GM23338 (cell line): Measurements from ENCODE around the gene RNU1-2. TPM values are rescaled to one million over a fixed set of nuclear protein-coding genes. Genes with fewer than 3 reads are reported as not detected.

Experiments used
- ATAC-seq: fragments of 200-7000 bp; cut with Tn5 transposase; 3 replicates; pipeline ENCODE4 v1.9.1; 2020
- DNase-seq: peaks from one replicate; pipeline ENCODE4 v3.0.0-alpha.2; 2015; ENCODE audit warnings: low spot score
- H2AFZ ChIP-seq: fragments of 200-600 bp; sonication (generic); 2 replicates; pipeline ENCODE4 v1.8.0; 2016; ENCODE audit warnings: antibody characterized with exemption, mild to moderate bottlenecking, moderate library complexity
- H3F3A ChIP-seq: fragments of 200-600 bp; sonication (generic); replicated peaks from 2 replicates; pipeline ENCODE4 v1.8.0; 2017; ENCODE audit warnings: antibody characterized with exemption, mixed run types, low read depth
- H3K27ac ChIP-seq: fragments of 200-600 bp; sonication (generic); 2 replicates; pipeline ENCODE4 v1.6.1; 2016; ENCODE audit warnings: low read depth
- H3K27me3 ChIP-seq: fragments of 200-600 bp; sonication (generic); 2 replicates; pipeline ENCODE4 v1.8.0; 2016; ENCODE audit warnings: mild to moderate bottlenecking, mixed run types, moderate library complexity; ENCODE audit not compliant: insufficient read depth
- H3K36me3 ChIP-seq: fragments of 200-600 bp; sonication (generic); 2 replicates; pipeline ENCODE4 v1.8.0; 2016; ENCODE audit warnings: mild to moderate bottlenecking; ENCODE audit not compliant: insufficient read depth
- H3K4me1 ChIP-seq: fragments of 200-600 bp; sonication (generic); 2 replicates; pipeline ENCODE4 v1.8.0; 2016; ENCODE audit warnings: mild to moderate bottlenecking, moderate library complexity; ENCODE audit not compliant: insufficient read depth
- H3K4me2 ChIP-seq: fragments of 200-600 bp; sonication (generic); 2 replicates; pipeline ENCODE4 v1.7.1; 2017; ENCODE audit warnings: mixed run types
- H3K4me3 ChIP-seq: fragments of 200-600 bp; sonication (generic); 2 replicates; pipeline ENCODE4 v1.6.1; 2016; ENCODE audit warnings: mixed run types
- H3K79me2 ChIP-seq: fragments of 200-600 bp; sonication (generic); replicated peaks from 2 replicates; pipeline ENCODE4 v1.8.0; 2017; ENCODE audit warnings: mild to moderate bottlenecking; ENCODE audit not compliant: insufficient read depth
- H3K9me2 ChIP-seq: fragments of 200-600 bp; sonication (generic); 2 replicates; pipeline ENCODE4 v1.8.0; 2017; ENCODE audit not compliant: insufficient read depth
- H4K20me1 ChIP-seq: fragments of 200-600 bp; sonication (generic); replicated peaks from 2 replicates; pipeline ENCODE4 v1.8.0; 2017; ENCODE audit warnings: mild to moderate bottlenecking; ENCODE audit not compliant: insufficient read depth
- H3K27ac Mint-ChIP-seq: 2 replicates; pipeline ENCODE4 v1.8.0; 2020; ENCODE audit warnings: inconsistent platforms, mild to moderate bottlenecking, moderate library complexity, mixed read lengths
- H3K27me3 Mint-ChIP-seq: 3 replicates; pipeline ENCODE4 v1.8.0; 2022; ENCODE audit warnings: low read depth, mild to moderate bottlenecking, moderate library complexity, mixed read lengths, inconsistent platforms; ENCODE audit not compliant: insufficient read depth, poor library complexity
- H3K36me3 Mint-ChIP-seq: 3 replicates; pipeline ENCODE4 v1.8.0; 2021; ENCODE audit warnings: low read depth, mild to moderate bottlenecking, inconsistent platforms, moderate library complexity, mixed read lengths
- H3K4me1 Mint-ChIP-seq: 3 replicates; pipeline ENCODE4 v1.8.0; 2020; ENCODE audit warnings: mild to moderate bottlenecking, inconsistent platforms, mixed read lengths
- H3K4me3 Mint-ChIP-seq: 3 replicates; pipeline ENCODE4 v1.8.0; 2021; ENCODE audit warnings: moderate library complexity, mild to moderate bottlenecking, inconsistent platforms, mixed read lengths
- H3K9me3 Mint-ChIP-seq: 3 replicates; pipeline ENCODE4 v1.8.0; 2020; ENCODE audit warnings: moderate library complexity, mild to moderate bottlenecking, inconsistent platforms, mixed read lengths
- CREB1 ChIP-seq: fragments of 250-450 bp; sonication (Bioruptor Pico); IDR thresholded peaks from 2 replicates; pipeline ENCODE4 v1.5.0; 2020; ENCODE audit warnings: low read depth, mild to moderate bottlenecking, moderate library complexity
- CTCF ChIP-seq, 2 experiments: fragments of 200-600 bp in 1 of 2; sonication (generic) in 1 of 2; conservative IDR thresholded peaks; 2 replicates each; pipeline versions ENCODE4 v1.5.1 to v1.6.1; 2016 to 2017; ENCODE audit warnings: antibody characterized with exemption in 2 of 2, low read depth in 2 of 2, mild to moderate bottlenecking in 2 of 2, moderate library complexity in 1 of 2
- ETS1 ChIP-seq: IDR thresholded peaks from 2 replicates; pipeline ENCODE4 v1.6.1; 2016; ENCODE audit warnings: antibody characterized with exemption
- EZH2 ChIP-seq: fragments of 200-600 bp; sonication (generic); IDR thresholded peaks from one replicate; pipeline ENCODE4 v1.8.0; 2017; ENCODE audit warnings: antibody characterized with exemption, mild to moderate bottlenecking, low read depth; ENCODE audit not compliant: unreplicated experiment
- JUNB ChIP-seq: IDR thresholded peaks from one replicate; pipeline ENCODE4 v1.6.1; 2016; ENCODE audit warnings: antibody characterized with exemption; ENCODE audit not compliant: unreplicated experiment
- NANOG ChIP-seq: IDR thresholded peaks from 2 replicates; pipeline ENCODE4 v1.6.1; 2016; ENCODE audit warnings: antibody characterized with exemption, borderline replicate concordance
- POLR2AphosphoS5 ChIP-seq: IDR thresholded peaks from 2 replicates; pipeline ENCODE4 v1.6.1; 2016; ENCODE audit warnings: antibody characterized with exemption, low read depth
- STAT1 ChIP-seq: IDR thresholded peaks from one replicate; pipeline ENCODE4 v1.6.1; 2016; ENCODE audit warnings: antibody characterized with exemption; ENCODE audit not compliant: unreplicated experiment
- ZNF114 ChIP-seq: fragments of 250-450 bp; sonication (Bioruptor Pico); IDR thresholded peaks from 2 replicates; pipeline ENCODE4 v1.5.0; 2020; ENCODE audit warnings: mild to moderate bottlenecking, moderate library complexity
- ZNF462 ChIP-seq: fragments of 250-450 bp; sonication (Bioruptor Pico); IDR thresholded peaks from 2 replicates; pipeline ENCODE4 v1.5.0; 2020; ENCODE audit warnings: mild to moderate bottlenecking, moderate library complexity
- polyA plus RNA-seq: library from polyadenylated mRNA; unstranded; fragments of >200 nt; fragmentation: Nextera tagmentation; extraction: Ambion mirVana; gene quantifications from 2 replicates; pipeline ENCODE4 v1.2.1, GENCODE V29; 2016
- total RNA-seq: library from RNA; depleted of rRNA; stranded (reverse); fragments of >200 nt; shearing (Covaris generic); gene quantifications from 2 replicates; pipeline ENCODE4 v1.2.3, GENCODE V29; 2014

Gene RNU1-2
- total and polyA plus RNA-seq, 2 experiments from 2014 or later, result not detected

- H3K9me3 Mint-ChIP-seq, result peaks cover 8% of the 10 kb centered on the region; the same call in 2 of the 3 replicates
- H3K4me1 ChIP-seq, result peaks cover 9% of the 10 kb centered on the region
- H3K4me2 ChIP-seq, result peak overlapping the region; percentile 82
- peaks cover 21% of the 10 kb centered on the region for H3K4me1 Mint-ChIP-seq
- H3K36me3 Mint-ChIP-seq, result no peaks in the 10 kb centered on the region; the same call in 2 of the 3 replicates
- peaks cover 11% of the 10 kb centered on the region for H3K27me3 Mint-ChIP-seq
- no peaks in the 10 kb centered on the region for H3K79me2 ChIP-seq
- no peaks in the 10 kb centered on the region for H3K36me3 ChIP-seq
- no peak for TF ChIP-seq STAT1
- no peak for TF ChIP-seq EZH2
- TF ChIP-seq ETS1, result no peak
- TF ChIP-seq ZNF114 (CRISPR knock-in tag), result no peak
- H3K27me3 ChIP-seq, result no peaks in the 10 kb centered on the region
- peak overlapping the region; percentile 81; the same call in 1 of the 2 replicates for H3K27ac Mint-ChIP-seq
- H3K9me2 ChIP-seq, result no peaks in the 10 kb centered on the region
- peak overlapping the region; percentile 56 for H3K4me3 ChIP-seq
- H4K20me1 ChIP-seq, result no peaks in the 10 kb centered on the region
- ATAC-seq, result no peak
- peaks cover 15% of the 10 kb centered on the region for H3F3A ChIP-seq
- no peak for DNase-seq
- H3K4me3 Mint-ChIP-seq, result no peak overlapping the region; the same call in 2 of the 3 replicates
- H2AFZ ChIP-seq, result peak overlapping the region; percentile 3
- H3K27ac ChIP-seq, result peak overlapping the region; percentile 98
Observed at GRCh38 chr1:16903458-16903796, 7.6 kb downstream of the RNU1-2 start.

GRCh38 chr1:16904560-16905109, 8.9 kb downstream of the RNU1-2 start:
- H3K4me2 ChIP-seq, result peak overlapping the region; percentile 82
- Mint-ChIP-seq H3K27ac (no peak overlapping the region), H3K27me3 (peaks cover 13% of the 10 kb centered on the region), H3K36me3 (no peaks in the 10 kb centered on the region; the same call in 2 of the 3 replicates), H3K9me3 (peaks cover 8% of the 10 kb centered on the region; the same call in 2 of the 3 replicates), H3K4me3 (no peak overlapping the region), H3K4me1 (peaks cover 21% of the 10 kb centered on the region)
- H4K20me1 ChIP-seq, result no peaks in the 10 kb centered on the region
- H3K4me1 ChIP-seq, result peaks cover 9% of the 10 kb centered on the region
- no peaks in the 10 kb centered on the region for H3K9me2 ChIP-seq
- H3K79me2 ChIP-seq, result no peaks in the 10 kb centered on the region
- H3K27ac ChIP-seq, result peak overlapping the region; percentile 98
- peak overlapping the region; percentile 56 for H3K4me3 ChIP-seq
- peak; percentile 94 for ATAC-seq
- peak; percentile 100 for DNase-seq
- H3K36me3 ChIP-seq, result no peaks in the 10 kb centered on the region
- H3K27me3 ChIP-seq, result no peaks in the 10 kb centered on the region
- H3F3A ChIP-seq, result peaks cover 12% of the 10 kb centered on the region
- 0 out of 2 replicates have a peak overlapping the region, but pooled peaks have one; percentile 1 for H2AFZ ChIP-seq
- TF ChIP-seq NANOG (0 out of 2 replicates have a peak, but pooled peaks have one; percentile 4), ZNF462 (CRISPR knock-in tag) (no peak), ZNF114 (CRISPR knock-in tag) (no peak), JUNB (no peak), POLR2AphosphoS5 (peak; percentile 90; the same call in 1 of the 2 replicates), CREB1 (CRISPR knock-in tag) (peak; percentile 95), CTCF (conservative IDR thresholded peaks at IDR 0.05; ENCODE audit: low read depth in 2 of 2) (no peak)
